ENCODE results near the gene RD3L.

DNA sequence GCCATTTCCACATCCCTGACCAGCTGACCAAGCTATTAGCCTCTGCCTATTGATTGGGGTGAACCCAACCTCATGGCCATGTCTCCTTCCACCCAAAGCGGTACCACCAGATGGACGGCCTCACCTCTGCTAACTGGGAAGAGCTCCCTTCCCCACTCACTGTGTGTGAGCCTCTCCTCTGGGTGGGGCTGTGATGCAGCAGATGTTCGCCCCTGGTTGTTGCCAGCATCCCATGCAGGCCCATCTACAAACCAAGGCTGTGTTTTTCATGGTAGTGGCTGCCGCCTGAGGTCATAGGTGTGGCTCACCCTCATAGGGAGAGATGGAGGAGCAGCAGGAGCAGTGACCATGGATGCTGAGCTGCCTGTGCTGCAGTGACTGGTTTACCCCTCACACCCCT is 47.6 kb upstream of the RD3L start:
- no peak for TF ChIP-seq EP300 (IDR thresholded peaks at IDR 0.05)
- no peak for TF ChIP-seq POLR2A (IDR thresholded peaks at IDR 0.05; ENCODE audit: low read depth)
- no peak for TF ChIP-seq POLR2AphosphoS5 (IDR thresholded peaks at IDR 0.05)

Data from esophagus muscularis mucosa (tissue), 3 donors.